Peyer's patch (tissue), 4 donors: ENCODE data around the gene TMSB10. TPM values are rescaled to one million over a fixed set of nuclear protein-coding genes. Genes with fewer than 3 reads are reported as not detected.
A peak's percentile ranks its signal among the peaks of the same experiment; 100 is the strongest.

Experiments
- DNase-seq, 3 donors: peaks; one replicate each; pipeline ENCODE4 v3.0.0-alpha.2; 2017 to 2019
- H3K27ac ChIP-seq, 4 donors: fragments of 200-600 bp; sonication (generic); one replicate each; pipeline ENCODE4 v1.5.1; 2016 to 2019
- H3K27me3 ChIP-seq, 2 donors: fragments of 200-600 bp; sonication (generic); one replicate each; pipeline ENCODE4 v1.5.1; 2019
- H3K36me3 ChIP-seq, 3 donors: fragments of 200-600 bp; sonication (generic); one replicate each; pipeline ENCODE4 v1.5.1; 2016 to 2019
- H3K4me1 ChIP-seq, 4 donors: fragments of 200-600 bp; sonication (generic); one replicate each; pipeline ENCODE4 v1.5.1; 2016 to 2019
- H3K4me3 ChIP-seq, 4 donors: fragments of 200-600 bp; sonication (generic); 1 replicate in 3 of 4; 2 replicates in 1 of 4; pipeline ENCODE4 v1.5.1; 2016 to 2019; ENCODE audit warnings: mild to moderate bottlenecking in 1 of 4
- H3K9me3 ChIP-seq, 4 donors: fragments of 200-600 bp; sonication (generic); one replicate each; pipeline ENCODE4 v1.5.1; 2016 to 2019; ENCODE audit warnings: mild to moderate bottlenecking in 1 of 4
- CTCF ChIP-seq, 6 experiments: fragments of 450-650 bp in 4 of 6; fragments of 200-600 bp in 2 of 6; sonication (generic) in 1 of 6; IDR thresholded peaks; one replicate each; pipeline ENCODE4 v1.5.1; 2017 to 2019; ENCODE audit warnings: antibody characterized with exemption in 6 of 6, mild to moderate bottlenecking in 3 of 6, moderate library complexity in 1 of 6
- POLR2A ChIP-seq, 2 donors: fragments of 450-650 bp; IDR thresholded peaks; one replicate each; pipeline ENCODE4 v1.5.1; 2017; ENCODE audit warnings: antibody characterized with exemption in 2 of 2, mild to moderate bottlenecking in 2 of 2, moderate library complexity in 2 of 2
- total RNA-seq, 4 donors: library from RNA; depleted of rRNA; stranded (reverse); fragments of >200 nt; gene quantifications; one replicate each; pipeline ENCODE4 v1.1.0, GENCODE V29; 2016

The TMSB10 gene
- total RNA-seq, 4 donors from 2014 or later: 3,771 to 5,073 (median 4,495) TPM

DNA sequence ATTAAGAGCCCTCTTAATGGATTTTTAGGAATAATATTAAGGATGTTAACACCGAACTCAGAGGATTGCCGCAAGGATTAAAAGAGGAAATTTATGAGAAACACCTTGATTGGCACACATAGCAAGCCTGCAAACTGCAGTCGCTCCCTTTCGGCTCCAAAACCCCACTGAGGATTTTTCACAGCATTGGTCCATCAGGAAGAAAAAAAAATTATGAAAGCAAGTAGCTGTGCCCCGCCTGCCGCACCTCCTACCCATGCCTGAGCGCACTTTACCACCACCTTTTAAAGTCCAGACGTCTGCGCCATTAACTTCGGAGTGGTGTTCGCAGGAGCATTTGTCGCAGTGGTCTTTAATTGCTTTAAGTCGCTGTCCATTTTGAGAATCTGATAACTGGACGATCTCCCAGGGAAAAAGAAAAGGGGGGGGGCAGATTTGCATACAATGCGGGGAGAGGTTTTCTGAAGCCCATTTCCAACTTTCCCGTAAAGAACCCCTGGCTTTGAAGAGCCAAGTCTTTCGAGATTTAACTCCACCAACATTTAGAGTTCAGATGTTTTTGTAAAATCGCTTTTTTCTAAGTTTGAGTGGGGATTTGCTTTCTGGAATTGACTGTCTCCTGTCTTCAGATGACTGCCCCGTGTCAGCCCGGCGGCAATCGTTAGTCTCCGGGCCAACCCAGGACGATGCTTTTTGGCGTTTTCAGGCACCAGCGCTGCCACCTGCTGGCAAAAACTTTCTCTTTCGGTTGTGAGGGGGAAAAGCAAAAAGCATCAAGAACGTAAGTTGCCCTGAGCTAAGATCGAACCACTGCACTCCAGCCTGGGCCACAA, 23.7 kb upstream of the TMSB10 start:
- peak overlapping the region; percentile 68 to 72 (median 72) for H3K27ac ChIP-seq
- TF ChIP-seq POLR2A (IDR thresholded peaks at IDR 0.05) (no peak), CTCF (IDR thresholded peaks at IDR 0.05) (peak; percentile 47 to 81 (median 72))
- peak; percentile 87 to 96 (median 90) for DNase-seq
- no peaks in the 10 kb centered on the region for H3K36me3 ChIP-seq
- peaks cover 0 to 7% of the 10 kb centered on the region in 2 donors for H3K27me3 ChIP-seq
- no peaks in the 10 kb centered on the region for H3K9me3 ChIP-seq
- H3K4me1 ChIP-seq: peaks cover 0 to 11% (median 0%) of the 10 kb centered on the region in 4 donors
- H3K4me3 ChIP-seq: peak overlapping the region; percentile 52 to 90 (median 67)

GRCh38 chr2:84882414-84882738, 23.1 kb upstream of the TMSB10 start:
- Histone ChIP-seq H3K9me3 (no peaks in the 10 kb centered on the region), H3K36me3 (no peaks in the 10 kb centered on the region), H3K4me3 (peak overlapping the region in 2 of 4 donors; percentile 71 to 90), H3K27ac (peak overlapping the region in 1 of 4 donors; percentile 72), H3K27me3 (peaks cover 0 to 7% of the 10 kb centered on the region in 2 donors), H3K4me1 (peaks cover 0 to 11% (median 0%) of the 10 kb centered on the region in 4 donors)
- no peak for DNase-seq
- TF ChIP-seq POLR2A (IDR thresholded peaks at IDR 0.05): no peak
- no peak for TF ChIP-seq CTCF (IDR thresholded peaks at IDR 0.05)

- Histone ChIP-seq H3K4me1 (peaks cover 0 to 11% (median 0%) of the 10 kb centered on the region in 4 donors), H3K36me3 (no peaks in the 10 kb centered on the region), H3K27ac (no peak overlapping the region), H3K9me3 (no peaks in the 10 kb centered on the region), H3K27me3 (peaks cover 0 to 7% of the 10 kb centered on the region in 2 donors), H3K4me3 (no peak overlapping the region)
- peak in 1 of 3 donors; percentile 6 for DNase-seq
- TF ChIP-seq CTCF (IDR thresholded peaks at IDR 0.05) (no peak), POLR2A (IDR thresholded peaks at IDR 0.05) (no peak)
These were observed 22.5 kb upstream of the TMSB10 start for GRCh38 chr2:84882775-84883550.

DNA sequence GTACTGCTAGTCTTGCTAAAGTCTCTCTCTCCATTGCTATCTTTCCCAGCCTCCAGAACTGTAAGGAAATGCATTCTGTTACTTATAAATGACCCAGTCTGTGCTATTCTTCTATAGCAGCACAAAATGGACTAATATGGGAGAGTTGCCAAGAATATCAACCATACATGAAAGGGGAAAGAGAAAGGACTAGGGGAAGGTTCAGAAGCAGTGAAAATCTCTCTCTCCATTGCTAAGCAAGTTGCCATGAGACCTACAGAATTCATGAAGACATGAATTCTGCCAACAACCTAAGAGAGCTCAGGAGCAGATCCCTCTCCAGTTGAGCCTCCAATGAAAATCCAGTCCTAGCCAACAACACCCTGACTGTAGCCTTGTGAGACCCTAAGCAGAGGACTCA, 21.0 kb upstream of the TMSB10 start:
- Histone ChIP-seq H3K36me3 (no peaks in the 10 kb centered on the region), H3K4me1 (peaks cover 0 to 17% (median 5%) of the 10 kb centered on the region in 4 donors), H3K27me3 (peaks cover 0 to 7% of the 10 kb centered on the region in 2 donors), H3K4me3 (no peak overlapping the region), H3K9me3 (no peaks in the 10 kb centered on the region), H3K27ac (no peak overlapping the region)
- no peak for TF ChIP-seq CTCF (IDR thresholded peaks at IDR 0.05)
- no peak for TF ChIP-seq POLR2A (IDR thresholded peaks at IDR 0.05)
- DNase-seq: no peak

GRCh38 chr2:84885111-84885510, 20.3 kb upstream of the TMSB10 start:
- DNase-seq: no peak
- peaks cover 0 to 17% (median 5%) of the 10 kb centered on the region in 4 donors for H3K4me1 ChIP-seq
- no peaks in the 10 kb centered on the region for H3K9me3 ChIP-seq
- TF ChIP-seq CTCF (IDR thresholded peaks at IDR 0.05) (no peak), POLR2A (IDR thresholded peaks at IDR 0.05) (no peak)
- H3K4me3 ChIP-seq: no peak overlapping the region
- H3K27ac ChIP-seq: no peak overlapping the region
- peaks cover 0 to 7% of the 10 kb centered on the region in 2 donors for H3K27me3 ChIP-seq
- no peaks in the 10 kb centered on the region for H3K36me3 ChIP-seq
